Endodermal cell (in vitro differentiated cells): ENCODE measurements around the gene BPHL. TPM values are rescaled to one million over a fixed set of nuclear protein-coding genes. Genes with fewer than 3 reads are reported as not detected.
A peak's percentile ranks its signal among the peaks of the same experiment; 100 is the strongest.
"Not testable (repeated sequence)": the region's sequence is repeated elsewhere in the genome, so short reads cannot be mapped to it uniquely, and the experiment has no call there.

Experiments used
- DNase-seq: peaks from one replicate; pipeline ENCODE4 v3.0.0-alpha.2; 2017
- H3K27ac ChIP-seq: 2 replicates; pipeline ENCODE4 v1.5.1; 2013; ENCODE audit warnings: mild to moderate bottlenecking, low read depth, low read length, moderate library complexity
- H3K27me3 ChIP-seq: 2 replicates; pipeline ENCODE4 v1.6.1; 2013; ENCODE audit warnings: mild to moderate bottlenecking, low read length, moderate library complexity; ENCODE audit not compliant: insufficient read depth, control insufficient read depth, poor library complexity, severe bottlenecking
- H3K36me3 ChIP-seq: 2 replicates; pipeline ENCODE4 v1.7.0; 2013; ENCODE audit warnings: mild to moderate bottlenecking, low read length, moderate library complexity; ENCODE audit not compliant: control insufficient read depth, insufficient read depth
- H3K4me1 ChIP-seq: one replicate; pipeline ENCODE4 v1.7.0; 2013; ENCODE audit warnings: low read length; ENCODE audit not compliant: control insufficient read depth, insufficient read depth
- H3K4me3 ChIP-seq: 2 replicates; pipeline ENCODE4 v1.5.1; 2013; ENCODE audit warnings: mild to moderate bottlenecking, low read length, moderate library complexity
- H3K9ac ChIP-seq: 2 replicates; pipeline ENCODE4 v1.6.1; 2013; ENCODE audit warnings: mild to moderate bottlenecking, low read length, moderate library complexity; ENCODE audit not compliant: poor library complexity, severe bottlenecking; ENCODE audit errors: extremely low read depth
- H3K9me3 ChIP-seq: 2 replicates; pipeline ENCODE4 v1.6.1; 2013; ENCODE audit warnings: mild to moderate bottlenecking, low read length, moderate library complexity; ENCODE audit not compliant: control insufficient read depth
- H3K27ac Mint-ChIP-seq: 2 replicates; pipeline ENCODE4 v1.8.0; 2020; ENCODE audit warnings: mixed read lengths
- H3K27me3 Mint-ChIP-seq: 2 replicates; pipeline ENCODE4 v1.8.0; 2021; ENCODE audit warnings: mild to moderate bottlenecking, mixed read lengths; ENCODE audit not compliant: insufficient read depth
- H3K36me3 Mint-ChIP-seq: 2 replicates; pipeline ENCODE4 v1.8.0; 2020; ENCODE audit warnings: low read depth, mixed read lengths
- H3K4me1 Mint-ChIP-seq: 2 replicates; pipeline ENCODE4 v1.8.0; 2020; ENCODE audit warnings: mixed read lengths
- H3K4me3 Mint-ChIP-seq: 2 replicates; pipeline ENCODE4 v1.8.0; 2020; ENCODE audit warnings: mild to moderate bottlenecking, moderate library complexity, mixed read lengths
- H3K9me3 Mint-ChIP-seq: 2 replicates; pipeline ENCODE4 v1.8.0; 2020; ENCODE audit warnings: mild to moderate bottlenecking, mixed read lengths
- CTCF ChIP-seq: fragments of 200-600 bp; sonication (generic); conservative IDR thresholded peaks from 2 replicates; pipeline ENCODE4 v1.5.0; 2021; ENCODE audit warnings: antibody characterized with exemption, mild to moderate bottlenecking
- WGBS, 2 experiments: methylation state at CpG; one replicate each; pipeline versions ENCODE4 v1.1.5 to v1.1.7; 2013; ENCODE audit warnings: missing lambda C conversion rate in 2 of 2, mixed read lengths in 1 of 2; ENCODE audit not compliant: insufficient coverage in 1 of 2, insufficient read length in 1 of 2; 5-methylcytosine and 5-hydroxymethylcytosine counted together
- total RNA-seq, 2 donors: library from RNA; stranded (reverse); fragmentation: NEBNext Ultra II Directional in 1 of 2; extraction: Animal tissue kit (Norgen Biotek cat#: 25700) in 1 of 2; gene quantifications; 2 replicates in 1 of 2; 3 replicates in 1 of 2; pipeline ENCODE4 v1.2.1, GENCODE V29; 2021

Gene BPHL
- total RNA-seq, 2 donors from 2014 or later: 42.8 to 42.9 TPM

DNA sequence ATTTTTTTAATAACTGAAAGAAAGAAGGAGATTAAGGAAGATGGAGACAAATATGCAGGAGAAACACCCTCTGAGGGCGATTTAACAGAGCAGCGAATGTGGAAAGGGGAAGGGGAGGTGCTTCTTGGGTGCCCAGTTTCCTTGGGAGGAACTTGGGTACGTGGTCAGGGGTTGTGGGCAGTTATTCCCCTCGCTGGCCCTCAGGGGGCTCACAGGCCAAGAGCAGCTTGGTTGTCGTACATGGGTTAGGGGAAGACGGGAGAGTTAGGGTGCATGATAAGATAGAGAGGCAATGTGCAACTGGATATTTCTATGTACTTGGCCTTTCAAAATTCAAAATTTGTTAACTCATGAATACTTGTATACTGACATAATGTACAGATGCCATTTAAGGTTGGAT lies 45.9 kb downstream of the BPHL start:
- TF ChIP-seq CTCF: peak; percentile 58
- no peaks in the 10 kb centered on the region for H3K27me3 Mint-ChIP-seq
- Histone ChIP-seq H3K9me3 (peaks cover 6% of the 10 kb centered on the region), H3K36me3 (no peaks in the 10 kb centered on the region), H3K27ac (no peak overlapping the region), H3K4me3 (no peak overlapping the region), H3K4me1 (peaks cover 8% of the 10 kb centered on the region), H3K27me3 (no peaks in the 10 kb centered on the region), H3K9ac (no peak overlapping the region)
- peaks cover 60% of the 10 kb centered on the region for H3K4me1 Mint-ChIP-seq
- WGBS, 2 experiments: 70 to 85% methylated on average over 3 to 6 of the region's 6 CpGs
- no peaks in the 10 kb centered on the region for H3K9me3 Mint-ChIP-seq
- H3K4me3 Mint-ChIP-seq: no peak overlapping the region
- H3K36me3 Mint-ChIP-seq: no peaks in the 10 kb centered on the region
- peak; percentile 72 for DNase-seq
- H3K27ac Mint-ChIP-seq: peak overlapping the region; percentile 89

GRCh38 chr6:3165631-3166534 lies 47.4 kb downstream of the BPHL start:
- Histone ChIP-seq H3K4me3 (peak overlapping the region; percentile 24), H3K9ac (peak overlapping the region; percentile 77), H3K27me3 (no peaks in the 10 kb centered on the region), H3K4me1 (peaks cover 8% of the 10 kb centered on the region), H3K27ac (peak overlapping the region; percentile 86), H3K36me3 (no peaks in the 10 kb centered on the region), H3K9me3 (peaks cover 6% of the 10 kb centered on the region)
- peak overlapping the region; percentile 89 for H3K27ac Mint-ChIP-seq
- WGBS, 2 experiments: 4 to 11% methylated on average over 6 to 7 of the region's 7 CpGs
- no peaks in the 10 kb centered on the region for H3K36me3 Mint-ChIP-seq
- H3K4me3 Mint-ChIP-seq: peak overlapping the region; percentile 0
- peaks cover 51% of the 10 kb centered on the region for H3K4me1 Mint-ChIP-seq
- H3K9me3 Mint-ChIP-seq: no peaks in the 10 kb centered on the region
- DNase-seq: peak; percentile 80
- H3K27me3 Mint-ChIP-seq: no peaks in the 10 kb centered on the region
- no peak for TF ChIP-seq CTCF

DNA sequence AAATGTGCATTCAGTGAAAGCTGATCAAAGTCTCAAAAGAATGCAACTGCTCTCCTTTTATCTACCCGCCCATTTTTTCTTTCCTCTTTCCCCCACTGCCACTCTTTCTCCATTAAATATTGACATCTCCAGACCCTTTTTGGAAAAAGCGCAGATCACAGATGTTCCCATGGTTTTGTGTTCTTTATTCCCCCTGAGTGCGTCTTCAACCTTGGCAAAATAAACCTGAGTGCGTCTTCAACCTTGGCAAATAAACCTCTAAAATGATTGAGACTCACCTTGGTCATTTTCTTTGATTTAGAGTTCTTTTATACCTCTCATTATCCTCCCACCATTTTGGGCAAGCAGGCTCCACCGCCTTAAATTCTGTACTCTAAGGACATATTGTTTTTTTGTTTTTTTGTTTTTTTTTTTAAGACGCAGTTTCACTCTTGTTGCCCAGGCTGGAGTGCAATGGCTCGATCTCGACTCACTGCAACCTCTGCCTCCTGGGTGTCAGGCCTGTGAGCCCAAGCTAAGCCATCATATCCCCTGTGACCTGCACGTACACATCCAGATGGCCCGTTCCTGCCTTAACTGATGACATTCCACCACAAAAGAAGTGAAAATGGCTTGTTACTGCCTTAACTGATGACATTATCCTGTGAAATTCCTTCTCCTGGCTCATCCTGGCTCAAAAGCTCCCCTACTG lies 48.2 kb downstream of the BPHL start:
- not testable (repeated sequence) for H3K36me3 Mint-ChIP-seq, H3K9me3 Mint-ChIP-seq, H3K36me3 ChIP-seq, H3K4me1 ChIP-seq, H3K27me3 Mint-ChIP-seq, H3K27me3 ChIP-seq
- 6 to 9% methylated on average over 8 to 10 of the region's 10 CpGs for WGBS, 2 experiments
- H3K4me3 Mint-ChIP-seq: peak overlapping the region; percentile 21
- Histone ChIP-seq H3K9ac (peak overlapping the region; percentile 77), H3K9me3 (peaks cover 11% of the 10 kb centered on the region), H3K27ac (peak overlapping the region; percentile 86), H3K4me3 (peak overlapping the region; percentile 5)
- DNase-seq: peak; percentile 64
- peak overlapping the region; percentile 89 for H3K27ac Mint-ChIP-seq
- H3K4me1 Mint-ChIP-seq: peaks cover 51% of the 10 kb centered on the region

DNA sequence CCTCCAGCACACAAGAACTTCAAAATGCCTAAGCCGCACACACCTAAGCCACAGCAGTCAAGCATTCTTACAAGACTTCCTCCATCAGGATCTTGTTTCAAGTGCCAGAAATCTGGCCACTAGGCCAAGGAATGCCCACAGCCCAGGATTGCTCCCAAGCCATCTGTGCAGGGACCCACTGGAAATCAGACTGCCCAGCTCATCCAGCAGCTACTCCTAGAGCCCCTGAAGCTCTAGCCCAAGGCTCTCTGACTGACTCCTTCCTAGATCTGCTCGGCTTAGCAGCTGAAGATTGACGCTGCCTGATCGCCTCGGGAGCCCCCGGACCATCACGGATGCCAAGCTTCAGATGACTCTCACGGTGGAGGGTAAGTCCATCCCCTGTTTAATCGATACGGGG lies 49.5 kb downstream of the BPHL start:
- DNase-seq, H3K9ac ChIP-seq, H3K27me3 ChIP-seq, H3K4me1 ChIP-seq, H3K4me3 Mint-ChIP-seq, H3K36me3 ChIP-seq, H3K27me3 Mint-ChIP-seq, H3K4me3 ChIP-seq, H3K36me3 Mint-ChIP-seq, H3K27ac ChIP-seq: not testable (repeated sequence)
- peaks cover 15% of the 10 kb centered on the region for H3K9me3 ChIP-seq
- Mint-ChIP-seq H3K9me3 (peaks cover 18% of the 10 kb centered on the region), H3K4me1 (peaks cover 51% of the 10 kb centered on the region), H3K27ac (peak overlapping the region; percentile 89)
- 89 to 96% methylated on average over 9 to 10 of the region's 10 CpGs for WGBS, 2 experiments

DNA sequence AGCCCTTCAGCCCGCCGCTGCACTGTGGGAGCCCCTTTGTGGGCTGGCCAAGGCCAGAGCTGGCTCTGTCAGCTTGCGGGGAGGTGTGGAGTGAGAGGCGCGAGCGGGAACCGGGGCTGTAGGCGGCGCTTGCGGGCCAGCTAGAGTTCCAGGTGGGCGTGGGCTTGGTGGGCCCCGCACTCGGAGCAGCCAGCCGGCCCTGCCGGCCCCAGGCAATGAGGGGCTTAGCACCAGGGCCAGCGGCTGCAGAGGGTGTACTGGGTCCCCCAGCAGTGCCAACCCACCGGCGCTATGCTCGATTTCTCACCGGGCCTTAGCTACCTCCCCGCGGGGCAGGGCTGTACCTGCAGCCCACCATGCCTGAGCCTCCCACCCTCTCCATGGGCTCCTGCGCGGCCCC lies 52.2 kb downstream of the BPHL start:
- not testable (repeated sequence) for H3K36me3 ChIP-seq, H3K27ac ChIP-seq, H3K4me1 ChIP-seq, H3K9ac ChIP-seq, H3K27ac Mint-ChIP-seq, H3K4me3 Mint-ChIP-seq, DNase-seq, H3K27me3 ChIP-seq, H3K36me3 Mint-ChIP-seq, H3K4me3 ChIP-seq, H3K27me3 Mint-ChIP-seq
- Mint-ChIP-seq H3K9me3 (peaks cover 21% of the 10 kb centered on the region), H3K4me1 (peaks cover 45% of the 10 kb centered on the region)
- H3K9me3 ChIP-seq: peaks cover 19% of the 10 kb centered on the region
- WGBS, 2 experiments: 95% methylated on average over 24 of the region's 24 CpGs; no CpG with 5 or more reads in 1 of the 2 experiments
